PC-9 (cell line): Measurements from ENCODE around the gene KLF15.

Experiments used
- EZH2 ChIP-seq: fragments of 200-600 bp; sonication (generic); IDR thresholded peaks from 2 replicates; pipeline ENCODE4 v1.8.0; 2017; ENCODE audit warnings: antibody characterized with exemption, low read depth
- TF ChIP-seq, protein P1 (sequence below): fragments of 200-600 bp; sonication (generic); conservative IDR thresholded peaks from 2 replicates; pipeline ENCODE4 v1.6.1; 2017; ENCODE audit warnings: mixed run types, antibody characterized with exemption, mild to moderate bottlenecking, moderate library complexity

DNA sequence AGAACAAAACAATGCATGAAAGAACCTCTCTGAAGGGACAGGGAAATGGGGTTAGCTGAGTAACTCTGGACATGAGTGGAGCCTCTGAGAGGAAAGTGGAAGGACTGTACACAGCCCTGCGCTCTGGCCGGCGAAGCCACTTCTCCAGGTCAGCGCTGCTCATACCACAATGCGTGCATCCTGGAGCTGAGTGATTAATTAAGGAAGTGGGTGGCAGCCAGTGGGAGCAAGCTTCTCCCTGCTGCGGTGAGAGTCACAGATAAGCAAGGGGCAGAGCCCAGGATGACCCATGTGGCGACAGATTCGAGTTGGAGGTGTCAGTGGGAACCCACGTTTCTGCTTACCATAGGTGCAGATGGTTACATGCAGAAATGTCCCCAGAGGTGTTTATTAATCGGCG lies 48.0 kb downstream of the KLF15 start:
- TF ChIP-seq, protein P1, sequence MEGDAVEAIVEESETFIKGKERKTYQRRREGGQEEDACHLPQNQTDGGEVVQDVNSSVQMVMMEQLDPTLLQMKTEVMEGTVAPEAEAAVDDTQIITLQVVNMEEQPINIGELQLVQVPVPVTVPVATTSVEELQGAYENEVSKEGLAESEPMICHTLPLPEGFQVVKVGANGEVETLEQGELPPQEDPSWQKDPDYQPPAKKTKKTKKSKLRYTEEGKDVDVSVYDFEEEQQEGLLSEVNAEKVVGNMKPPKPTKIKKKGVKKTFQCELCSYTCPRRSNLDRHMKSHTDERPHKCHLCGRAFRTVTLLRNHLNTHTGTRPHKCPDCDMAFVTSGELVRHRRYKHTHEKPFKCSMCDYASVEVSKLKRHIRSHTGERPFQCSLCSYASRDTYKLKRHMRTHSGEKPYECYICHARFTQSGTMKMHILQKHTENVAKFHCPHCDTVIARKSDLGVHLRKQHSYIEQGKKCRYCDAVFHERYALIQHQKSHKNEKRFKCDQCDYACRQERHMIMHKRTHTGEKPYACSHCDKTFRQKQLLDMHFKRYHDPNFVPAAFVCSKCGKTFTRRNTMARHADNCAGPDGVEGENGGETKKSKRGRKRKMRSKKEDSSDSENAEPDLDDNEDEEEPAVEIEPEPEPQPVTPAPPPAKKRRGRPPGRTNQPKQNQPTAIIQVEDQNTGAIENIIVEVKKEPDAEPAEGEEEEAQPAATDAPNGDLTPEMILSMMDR, result no peak
- no peak for TF ChIP-seq EZH2
